ENCODE results near the gene HOXA1.

Gene HOXA1

GRCh38 chr7:27073076-27073475 lies 22.7 kb downstream of the HOXA1 start:
- Histone ChIP-seq H3K4me3 (replicated peaks; ENCODE audit: insufficient read depth, low read length) (no peak overlapping the region), H3K27me3 (ENCODE audit: insufficient read depth, poor library complexity, severe bottlenecking) (no peaks in the 10 kb centered on the region), H3K27ac (replicated peaks) (no peak overlapping the region)
- DNase-seq (ENCODE audit: low read depth in 1 of 2, low spot score in 1 of 2) = peak in 1 of 2 experiments; percentile 7
- TF ChIP-seq SPI1 (IDR thresholded peaks at IDR 0.05; ENCODE audit: borderline replicate concordance, low read depth) = peak; percentile 68; the same call in 1 of the 2 replicates
- no peak for TF ChIP-seq GABPA (IDR thresholded peaks at IDR 0.05; ENCODE audit: low read depth)
- TF ChIP-seq CTCF (IDR thresholded peaks at IDR 0.05; ENCODE audit: insufficient read depth, low read length) = no peak
- TF ChIP-seq POLR2AphosphoS5 (IDR thresholded peaks at IDR 0.05; ENCODE audit: low read depth) = no peak

DNA sequence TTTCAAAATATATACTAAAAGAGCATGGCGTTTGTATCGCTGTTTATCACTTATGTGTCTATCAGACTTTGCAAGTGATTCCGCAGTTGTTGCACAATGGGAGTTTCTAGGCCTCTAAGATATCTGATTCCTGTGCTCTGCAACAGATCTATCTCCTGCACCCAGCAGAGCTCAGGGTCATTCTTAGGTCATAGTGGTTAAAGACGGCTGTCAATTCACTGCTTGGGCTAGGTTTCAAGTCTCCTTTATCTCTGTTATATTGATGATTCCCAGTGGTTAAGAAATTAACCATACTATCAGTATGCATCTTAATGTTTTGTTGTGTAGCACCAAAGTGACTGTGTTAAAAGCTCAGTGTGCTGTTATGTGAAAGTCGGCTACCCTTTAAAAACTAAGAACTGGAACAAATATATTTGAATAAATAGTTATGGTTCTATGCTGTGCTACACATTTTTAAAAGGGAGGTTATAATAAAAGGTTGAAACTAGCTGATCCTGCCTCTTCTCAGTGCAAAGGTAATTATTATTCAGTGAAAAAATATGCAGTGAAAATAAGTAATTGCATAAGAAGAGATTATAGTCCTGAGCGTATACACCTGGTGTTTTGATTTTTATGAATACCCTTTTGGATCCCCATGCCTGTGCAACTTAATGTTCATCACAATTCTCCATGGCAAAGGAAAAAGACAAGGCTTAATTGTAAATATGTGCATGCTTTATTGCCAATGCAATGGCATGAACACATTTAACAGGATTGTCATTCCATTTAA lies 24.0 kb downstream of the HOXA1 start:
- Histone ChIP-seq H3K27ac (replicated peaks) (no peak overlapping the region), H3K27me3 (ENCODE audit: insufficient read depth, poor library complexity, severe bottlenecking) (no peaks in the 10 kb centered on the region), H3K4me3 (replicated peaks; ENCODE audit: insufficient read depth, low read length) (no peak overlapping the region)
- DNase-seq (ENCODE audit: low read depth in 1 of 2, low spot score in 1 of 2) = peak; percentile 60 to 67
- TF ChIP-seq REST (IDR thresholded peaks at IDR 0.05; ENCODE audit: insufficient replicate concordance, low read depth) = no peak
- TF ChIP-seq POLR2AphosphoS5 (IDR thresholded peaks at IDR 0.05; ENCODE audit: low read depth) = 0 out of 2 replicates have a peak, but pooled peaks have one; percentile 23

DNA sequence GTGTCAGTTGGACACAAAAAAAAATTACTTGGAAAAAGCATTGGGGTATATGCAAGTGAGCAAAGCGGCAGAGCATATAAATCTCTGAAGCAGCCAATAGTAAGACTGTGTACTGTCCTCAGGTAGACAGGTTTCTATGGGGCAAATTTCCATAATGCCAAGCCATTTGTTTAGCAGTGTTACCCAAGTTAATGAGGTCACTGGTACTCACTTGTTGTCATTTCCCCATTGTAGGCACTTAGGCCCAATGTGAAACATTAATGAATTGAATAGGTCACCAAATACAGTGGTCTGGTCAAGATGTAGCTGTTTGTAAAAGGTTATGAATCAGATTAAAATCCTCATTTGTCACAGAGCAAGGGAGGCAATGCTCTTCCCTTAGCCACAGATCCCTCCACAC lies 27.5 kb downstream of the HOXA1 start:
- DNase-seq (ENCODE audit: low read depth in 1 of 2, low spot score in 1 of 2) = no peak
- no peak overlapping the region for H3K27ac ChIP-seq (replicated peaks)
- no peaks in the 10 kb centered on the region for H3K27me3 ChIP-seq (ENCODE audit: insufficient read depth, poor library complexity, severe bottlenecking)
- no peak overlapping the region for H3K4me3 ChIP-seq (replicated peaks; ENCODE audit: insufficient read depth, low read length)
- no peak for TF ChIP-seq CTCF (IDR thresholded peaks at IDR 0.05; ENCODE audit: insufficient read depth, low read length)
- no peak for TF ChIP-seq SPI1 (IDR thresholded peaks at IDR 0.05; ENCODE audit: borderline replicate concordance, low read depth)
- TF ChIP-seq REST (IDR thresholded peaks at IDR 0.05; ENCODE audit: insufficient replicate concordance, low read depth) = no peak
- no peak for TF ChIP-seq POLR2AphosphoS5 (IDR thresholded peaks at IDR 0.05; ENCODE audit: low read depth)
- no peak for TF ChIP-seq GABPA (IDR thresholded peaks at IDR 0.05; ENCODE audit: low read depth)

- no peak overlapping the region for H3K27ac ChIP-seq (replicated peaks)
Observed at GRCh38 chr7:27066148-27066547, 29.7 kb downstream of the HOXA1 start.

More at GRCh38 chr7:27066148-27066547, 29.7 kb downstream of the HOXA1 start:
- DNase-seq (ENCODE audit: low read depth in 1 of 2, low spot score in 1 of 2) = no peak
- Histone ChIP-seq H3K4me3 (replicated peaks; ENCODE audit: insufficient read depth, low read length) (no peak overlapping the region), H3K27me3 (ENCODE audit: insufficient read depth, poor library complexity, severe bottlenecking) (no peaks in the 10 kb centered on the region)
- TF ChIP-seq CTCF (IDR thresholded peaks at IDR 0.05; ENCODE audit: insufficient read depth, low read length) (no peak), REST (IDR thresholded peaks at IDR 0.05; ENCODE audit: insufficient replicate concordance, low read depth) (no peak), SPI1 (IDR thresholded peaks at IDR 0.05; ENCODE audit: borderline replicate concordance, low read depth) (0 out of 2 replicates have a peak, but pooled peaks have one; percentile 7), GABPA (IDR thresholded peaks at IDR 0.05; ENCODE audit: low read depth) (no peak), POLR2AphosphoS5 (IDR thresholded peaks at IDR 0.05; ENCODE audit: low read depth) (no peak)

Data from HL-60 (cell line).